ENCODE results near the gene HNRNPL. TPM values are rescaled to one million over a fixed set of nuclear protein-coding genes. Genes with fewer than 3 reads are reported as not detected.
"Not testable (repeated sequence)": the region's sequence is repeated elsewhere in the genome, so short reads cannot be mapped to it uniquely, and the experiment has no call there.

HNRNPL gene
- total and polyA plus RNA-seq, 8 donors, result 252 to 470 (median 429) TPM

GRCh38 chr19:38879400-38879751 lies 29.6 kb upstream of the HNRNPL start:
- no peaks in the 10 kb centered on the region for H3K27me3 ChIP-seq
- TF ChIP-seq CTCF (IDR thresholded peaks at IDR 0.05), result no peak
- H3K27ac ChIP-seq, result peak overlapping the region in 1 of 2 donors; percentile 86
- ATAC-seq, result no peak
- peak in 1 of 4 donors; percentile 80 for DNase-seq
- H3K36me3 ChIP-seq, result peaks cover 0 to 49% of the 10 kb centered on the region in 2 donors
- no peaks in the 10 kb centered on the region for H3K9me3 ChIP-seq
- intact Hi-C loops (cut with DNase I), result no loop called here
- H3K4me1 ChIP-seq, result peaks cover 8 to 25% of the 10 kb centered on the region in 2 donors
- H3K4me3 ChIP-seq, result no peak overlapping the region

- intact Hi-C loops (cut with DNase I), result no loop called here
- H3K27me3 ChIP-seq, result no peaks in the 10 kb centered on the region
- H3K27ac ChIP-seq, result peak overlapping the region; percentile 69 to 86
- ATAC-seq (no peak), DNase-seq (peak in 1 of 4 donors; percentile 68)
- H3K36me3 ChIP-seq, result peaks cover 0 to 47% of the 10 kb centered on the region in 2 donors
- TF ChIP-seq CTCF (IDR thresholded peaks at IDR 0.05), result no peak
- peaks cover 8 to 25% of the 10 kb centered on the region in 2 donors for H3K4me1 ChIP-seq
- H3K4me3 ChIP-seq, result no peak overlapping the region
- no peaks in the 10 kb centered on the region for H3K9me3 ChIP-seq
Measured at GRCh38 chr19:38878575-38879399, 29.0 kb upstream of the HNRNPL start.

- DNase-seq (peak in 3 of 4 donors; percentile 44 to 83 (median 63)), ATAC-seq (peak; percentile 68)
- Histone ChIP-seq H3K4me1 (peaks cover 8 to 25% of the 10 kb centered on the region in 2 donors), H3K9me3 (no peaks in the 10 kb centered on the region), H3K27ac (peak within 1 kb of the TSS; percentile 69 to 86), H3K36me3 (peaks cover 0 to 39% of the 10 kb centered on the region in 2 donors), H3K27me3 (no peaks in the 10 kb centered on the region), H3K4me3 (peak within 1 kb of the TSS in 1 of 2 donors; percentile 35)
- intact Hi-C loops (cut with DNase I), result no loop called here
- no peak for TF ChIP-seq CTCF (IDR thresholded peaks at IDR 0.05)
Measured at GRCh38 chr19:38877781-38878574, 28.2 kb upstream of the HNRNPL start, which contains the start of gene RINL. RINL (minus strand) TSS chr19:38878275; CDS start chr19:38876742, 1,533 bp downstream.

GRCh38 chr19:38875656-38876395 lies 26.0 kb upstream of the HNRNPL start:
- no peak overlapping the region for H3K27ac ChIP-seq
- no peak for ATAC-seq
- no peaks in the 10 kb centered on the region for H3K27me3 ChIP-seq
- peak in 1 of 4 donors; percentile 18 for DNase-seq
- H3K4me3 ChIP-seq, result no peak overlapping the region
- TF ChIP-seq CTCF (IDR thresholded peaks at IDR 0.05), result no peak
- peaks cover 8 to 26% of the 10 kb centered on the region in 2 donors for H3K4me1 ChIP-seq
- H3K9me3 ChIP-seq, result no peaks in the 10 kb centered on the region
- intact Hi-C loops (cut with DNase I), result no loop called here
- H3K36me3 ChIP-seq, result peaks cover 0 to 18% of the 10 kb centered on the region in 2 donors

GRCh38 chr19:38873400-38873799 lies 23.6 kb upstream of the HNRNPL start:
- H3K36me3 ChIP-seq; H3K27me3 ChIP-seq; ATAC-seq; intact Hi-C loops (cut with DNase I); H3K9me3 ChIP-seq; H3K4me3 ChIP-seq; H3K27ac ChIP-seq: not testable (repeated sequence)
- H3K4me1 ChIP-seq, result peaks cover 10 to 42% of the 10 kb centered on the region in 2 donors
- peak in 1 of 4 donors; percentile 34 for DNase-seq
